HG03432 (cell line): ENCODE data around the gene ANKRD60.

ENCODE experiments used
- ATAC-seq: cut with Tn5 transposase; IDR thresholded peaks from one replicate; pipeline ENCODE4 v1.9.1; 2021; ENCODE audit warnings: mild to moderate bottlenecking, moderate library complexity; ENCODE audit not compliant: unreplicated experiment

Gene ANKRD60

GRCh38 chr20:58224974-58225373 is 3.5 kb downstream of the ANKRD60 start:
- ATAC-seq = no peak

- ATAC-seq = no peak
Observed at GRCh38 chr20:58224097-58224496, 4.4 kb downstream of the ANKRD60 start.

DNA sequence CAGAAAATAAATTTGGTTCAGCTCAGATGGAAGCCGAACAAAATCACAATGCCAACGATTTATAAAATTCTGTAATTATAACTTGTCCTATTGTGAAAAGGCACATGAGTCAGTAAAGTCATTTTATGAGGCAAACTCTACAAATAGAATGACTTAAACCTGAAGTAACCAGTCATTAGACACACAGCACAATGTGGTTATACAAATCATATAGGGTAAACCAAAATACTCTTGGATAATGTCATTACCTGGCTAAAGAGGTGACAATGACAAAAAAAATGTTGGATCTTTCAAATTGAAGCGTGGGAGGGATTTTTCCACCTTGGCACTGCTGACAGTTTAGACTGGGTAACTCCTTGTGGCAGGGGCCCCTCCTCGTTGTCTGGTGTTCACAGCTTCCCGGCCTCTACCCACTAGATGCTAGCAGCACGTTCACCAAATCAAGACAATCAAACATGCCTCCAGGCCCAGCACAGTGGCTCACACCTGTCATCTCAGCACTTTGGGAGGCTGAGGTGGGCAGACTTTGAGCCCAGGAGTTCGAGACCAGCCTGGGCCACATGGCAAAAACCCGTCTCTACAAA is 5.0 kb downstream of the ANKRD60 start:
- no peak for ATAC-seq

GRCh38 chr20:58222446-58222845 is 6.0 kb downstream of the ANKRD60 start:
- ATAC-seq = no peak

DNA sequence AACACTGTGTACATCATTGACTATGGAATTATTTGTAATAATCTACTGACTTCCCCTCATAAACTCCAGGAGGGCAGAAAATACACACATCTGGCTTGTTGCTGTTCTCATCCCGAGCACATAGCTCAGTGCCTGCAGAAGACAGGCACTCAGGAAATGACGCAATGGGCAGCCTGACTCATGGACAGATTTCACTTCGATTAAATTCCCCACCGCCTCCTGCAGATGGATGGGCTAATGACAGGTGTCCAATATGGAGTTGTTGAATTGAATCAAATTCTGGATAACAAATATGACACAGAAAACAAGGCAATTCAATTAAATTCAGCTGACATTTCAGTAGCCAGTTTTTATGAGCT is 9.1 kb downstream of the ANKRD60 start:
- no peak for ATAC-seq

- no peak for ATAC-seq
Observed at GRCh38 chr20:58218665-58219341, 9.7 kb downstream of the ANKRD60 start.

DNA sequence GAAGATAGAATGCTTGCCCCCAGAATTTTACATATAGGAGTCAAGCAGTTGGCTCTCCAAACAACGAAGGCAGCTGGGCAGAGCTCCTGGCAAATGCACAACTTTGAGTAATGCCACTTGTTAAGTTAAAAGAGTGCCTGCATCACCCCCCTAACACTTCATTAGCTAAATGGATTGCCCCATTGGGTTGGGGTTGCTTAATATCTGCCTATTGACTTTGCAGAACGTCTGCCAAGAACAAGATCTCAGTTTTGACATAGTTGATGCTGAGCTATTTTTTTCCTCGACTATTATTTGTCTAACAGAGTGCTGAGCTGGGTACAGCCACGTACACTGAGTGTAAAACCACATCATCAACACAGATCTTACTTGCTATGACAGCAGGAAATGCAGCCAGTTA is 12.1 kb downstream of the ANKRD60 start:
- ATAC-seq = no peak

DNA sequence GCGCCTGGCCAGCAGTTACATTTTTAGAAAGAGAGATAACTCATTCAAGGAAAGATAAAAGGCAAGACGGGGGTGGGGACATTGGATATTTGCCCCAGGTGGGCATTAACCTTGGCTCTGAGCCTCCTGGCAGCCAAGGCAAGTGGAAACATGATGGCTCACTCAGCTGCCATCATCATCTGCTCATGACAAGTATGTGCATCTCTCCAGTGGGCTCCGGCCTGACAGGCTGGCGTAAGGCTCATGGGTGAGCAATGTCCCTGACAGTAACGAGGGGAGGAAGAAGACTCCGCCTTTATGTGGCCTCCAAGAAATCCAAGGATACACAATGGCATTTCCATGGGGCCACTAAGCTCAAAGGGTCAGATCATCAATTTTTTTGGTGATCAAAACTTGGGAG is 13.3 kb downstream of the ANKRD60 start:
- ATAC-seq = no peak

- ATAC-seq = no peak
Observed at GRCh38 chr20:58214310-58214709, 14.1 kb downstream of the ANKRD60 start.

- ATAC-seq = no peak
Observed at GRCh38 chr20:58213716-58214115, 14.7 kb downstream of the ANKRD60 start.

DNA sequence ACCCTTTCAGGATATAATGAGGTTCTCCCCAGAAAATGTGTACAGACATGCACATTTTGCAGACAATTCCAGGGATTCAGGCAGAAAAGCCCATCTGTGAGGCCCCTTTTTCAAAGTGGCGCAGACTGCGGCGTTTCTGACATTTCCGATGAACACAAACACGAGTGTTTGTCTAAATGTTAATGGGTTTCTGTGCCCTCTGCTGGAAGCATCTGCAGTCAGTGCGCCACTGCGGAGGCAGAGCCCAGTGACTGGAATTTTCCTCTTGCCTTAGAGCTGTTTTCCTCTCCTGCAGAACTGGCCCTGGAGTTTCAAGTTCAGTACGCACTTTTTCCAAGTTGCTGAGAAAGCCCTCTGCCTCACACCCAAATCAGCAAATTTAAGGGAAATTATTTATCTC is 15.3 kb downstream of the ANKRD60 start:
- ATAC-seq = no peak

DNA sequence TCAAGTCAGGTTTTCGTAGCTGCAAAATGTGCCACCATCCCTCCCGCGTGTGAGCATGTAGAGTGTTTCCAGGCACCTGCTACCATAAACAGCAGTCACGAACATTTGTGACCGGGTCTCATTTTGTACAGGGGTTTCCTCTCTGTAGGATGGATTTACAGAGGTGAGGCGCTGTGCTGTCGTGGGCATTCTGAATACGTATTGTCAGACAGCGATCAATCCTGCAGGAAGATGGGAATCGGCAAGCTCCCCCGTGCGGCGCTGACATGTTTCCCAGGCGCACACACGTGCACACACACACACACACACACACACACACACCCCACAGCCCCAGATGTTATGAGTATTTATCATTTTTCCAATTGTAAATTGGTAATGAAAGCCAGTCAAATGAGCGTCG is 15.8 kb downstream of the ANKRD60 start:
- ATAC-seq = no peak

GRCh38 chr20:58210398-58210747 is 18.1 kb downstream of the ANKRD60 start:
- no peak for ATAC-seq

- ATAC-seq = peak; percentile 82
Observed at GRCh38 chr20:58209652-58210397, 18.6 kb downstream of the ANKRD60 start.

- no peak for ATAC-seq
Observed at GRCh38 chr20:58208944-58209343, 19.5 kb downstream of the ANKRD60 start.

DNA sequence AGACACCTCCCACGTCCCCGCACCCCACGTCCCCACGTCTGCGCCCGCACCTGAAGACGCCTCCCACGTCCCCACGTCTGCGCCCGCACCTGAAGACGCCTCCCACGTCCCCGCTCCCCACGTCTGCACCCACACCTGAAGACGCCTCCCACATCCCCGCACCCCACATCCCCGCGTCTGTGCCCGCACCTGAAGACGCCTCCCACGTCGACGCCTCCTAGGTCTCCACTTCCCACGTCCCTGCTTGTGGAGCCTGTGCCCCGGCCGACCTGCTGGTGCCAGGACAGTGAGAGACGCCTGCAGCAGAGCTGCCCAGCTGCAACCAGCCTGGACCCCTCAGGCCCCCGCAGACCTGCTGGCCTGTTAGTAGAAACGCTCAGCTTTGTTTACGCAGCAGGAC is 22.6 kb downstream of the ANKRD60 start:
- no peak for ATAC-seq

- ATAC-seq = no peak
Observed at GRCh38 chr20:58202044-58202443, 26.4 kb downstream of the ANKRD60 start.

DNA sequence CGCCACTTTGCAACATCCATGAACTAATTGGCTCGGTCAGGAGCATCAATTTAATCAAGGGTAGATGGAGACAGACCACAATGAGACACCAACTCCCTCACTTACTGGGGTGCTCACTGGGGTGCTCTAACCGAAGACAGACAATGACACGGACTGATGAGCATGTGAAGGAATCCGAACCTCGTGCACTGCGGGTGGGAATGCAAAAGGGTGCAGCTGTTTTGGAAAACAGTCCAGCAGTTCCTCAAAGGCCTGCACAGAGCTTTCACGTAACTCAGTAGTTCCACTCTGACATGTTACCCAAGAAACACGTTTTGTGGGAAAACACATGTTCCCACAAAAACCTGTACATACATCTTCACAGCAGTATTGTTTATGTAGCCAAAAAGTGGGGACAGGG is 26.8 kb downstream of the ANKRD60 start:
- ATAC-seq = no peak

GRCh38 chr20:58199469-58199868 is 29.0 kb downstream of the ANKRD60 start:
- no peak for ATAC-seq

DNA sequence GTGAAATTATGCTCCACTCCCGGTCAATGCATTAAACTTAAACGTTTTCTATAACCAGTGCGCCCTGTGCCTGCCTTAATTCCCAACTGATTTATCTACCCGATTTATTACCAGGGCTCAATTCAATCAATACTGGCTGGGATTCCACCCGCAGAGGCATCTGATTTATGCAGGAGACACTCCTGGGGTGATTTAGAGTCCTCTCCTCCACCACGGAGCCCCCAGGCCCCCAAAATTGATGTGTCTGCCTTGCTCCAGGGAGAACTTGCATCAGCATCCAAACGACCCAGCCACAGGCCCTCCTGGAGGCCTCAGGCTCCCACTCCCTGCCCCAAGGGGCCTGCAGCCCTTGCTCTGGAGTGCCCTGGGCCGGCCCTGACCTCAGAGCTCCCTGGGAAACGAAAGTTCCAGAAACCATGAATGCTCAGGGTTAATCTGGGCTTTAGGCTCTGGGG is 29.5 kb downstream of the ANKRD60 start:
- ATAC-seq = no peak

DNA sequence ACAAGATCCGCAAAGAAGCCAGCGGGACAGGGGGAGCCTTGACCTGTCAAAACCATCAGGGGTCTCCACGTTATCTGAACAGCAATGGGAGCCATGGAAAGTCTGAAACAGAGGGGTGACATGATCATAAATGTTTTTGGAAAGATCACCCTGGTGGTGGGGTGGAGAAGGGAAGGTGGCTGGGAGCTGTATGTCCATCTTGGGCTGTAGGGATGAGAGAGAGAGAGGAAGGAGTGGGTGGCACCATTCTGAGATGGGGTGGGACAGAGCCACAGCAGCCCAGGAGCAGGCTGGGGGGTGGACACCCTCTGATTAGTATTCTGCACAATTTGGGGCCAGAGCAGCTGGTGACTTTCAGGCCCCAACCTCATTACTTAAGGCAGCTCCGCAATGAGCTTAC is 30.1 kb downstream of the ANKRD60 start:
- no peak for ATAC-seq

GRCh38 chr20:58197185-58197469 is 31.3 kb downstream of the ANKRD60 start:
- no peak for ATAC-seq
